Liver (tissue), 3 donors: Measurements from ENCODE around the gene CEBPG.

Source experiments
- ATF3 ChIP-seq: IDR thresholded peaks from 2 replicates; pipeline ENCODE4 v1.6.1; 2016; ENCODE audit warnings: antibody characterized with exemption
- CTCF ChIP-seq: fragments of 150-350 bp; IDR thresholded peaks from 2 replicates; pipeline ENCODE4 v1.5.1; 2017; ENCODE audit warnings: improper control_type of control experiment, low read depth, low read length; ENCODE audit not compliant: missing input control
- EGR1 ChIP-seq, 2 donors: IDR thresholded peaks; 2 replicates each; pipeline ENCODE4 v1.6.1; 2016 to 2018; ENCODE audit warnings: antibody characterized with exemption in 2 of 2, low read depth in 2 of 2
- GABPA ChIP-seq, 2 donors: IDR thresholded peaks in 1 of 2; conservative IDR thresholded peaks in 1 of 2; 2 replicates each; pipeline ENCODE4 v1.6.1; 2016; ENCODE audit warnings: antibody characterized with exemption in 2 of 2, mild to moderate bottlenecking in 1 of 2, moderate library complexity in 1 of 2
- HNF4G ChIP-seq: IDR thresholded peaks from 2 replicates; pipeline ENCODE4 v1.6.1; 2016; ENCODE audit warnings: antibody characterized with exemption
- JUND ChIP-seq, 2 donors: IDR thresholded peaks; 2 replicates each; pipeline ENCODE4 v1.6.1; 2016; ENCODE audit warnings: antibody characterized with exemption in 2 of 2
- MAX ChIP-seq: IDR thresholded peaks from 2 replicates; pipeline ENCODE4 v1.6.1; 2016; ENCODE audit warnings: antibody characterized with exemption
- RAD21 ChIP-seq, 2 donors: IDR thresholded peaks; 2 replicates each; pipeline ENCODE4 v1.6.1; 2016; ENCODE audit warnings: antibody characterized with exemption in 2 of 2, mild to moderate bottlenecking in 2 of 2
- REST ChIP-seq: IDR thresholded peaks from 2 replicates; pipeline ENCODE4 v1.6.1; 2016; ENCODE audit warnings: antibody characterized with exemption, mild to moderate bottlenecking
- RXRA ChIP-seq, 2 donors: IDR thresholded peaks; 2 replicates each; pipeline ENCODE4 v1.6.1; 2017 to 2018; ENCODE audit warnings: antibody characterized with exemption in 2 of 2, mild to moderate bottlenecking in 1 of 2
- SP1 ChIP-seq: IDR thresholded peaks from 2 replicates; pipeline ENCODE4 v1.6.1; 2018; ENCODE audit warnings: antibody characterized with exemption, mild to moderate bottlenecking
- TAF1 ChIP-seq: conservative IDR thresholded peaks from 2 replicates; pipeline ENCODE4 v1.6.1; 2016; ENCODE audit warnings: antibody characterized with exemption, mild to moderate bottlenecking
- YY1 ChIP-seq: IDR thresholded peaks from 2 replicates; pipeline ENCODE4 v1.6.1; 2016; ENCODE audit warnings: antibody characterized with exemption, mild to moderate bottlenecking
- ZBTB33 ChIP-seq: IDR thresholded peaks from 2 replicates; pipeline ENCODE4 v1.6.1; 2016; ENCODE audit warnings: antibody characterized with exemption
- donor health status: healthy.
- donor health status: healthy.

GRCh38 chr19:33358408-33358807 lies 15.1 kb upstream of the CEBPG start:
- TF ChIP-seq ZBTB33 (no peak), CTCF (no peak), TAF1 (no peak), MAX (no peak), RXRA (IDR thresholded peaks at IDR 0.05) (no peak), GABPA (IDR thresholded peaks at IDR 0.05 in 1 of 2, conservative IDR thresholded peaks at IDR 0.05 in 1 of 2) (no peak), EGR1 (IDR thresholded peaks at IDR 0.05; ENCODE audit: low read depth in 2 of 2) (no peak), RAD21 (IDR thresholded peaks at IDR 0.05) (no peak), SP1 (no peak), YY1 (no peak), REST (no peak), ATF3 (no peak), JUND (IDR thresholded peaks at IDR 0.05) (no peak), HNF4G (no peak)
